CD1c-positive myeloid dendritic cell (primary cell): ENCODE measurements around the gene DERL2.
A peak's percentile ranks its signal among the peaks of the same experiment; 100 is the strongest.

Source experiments
- DNase-seq: peaks from one replicate; pipeline ENCODE4 v3.0.0-alpha.2; 2016; ENCODE audit errors: extremely low spot score

The DERL2 gene

GRCh38 chr17:5485270-5486205, at the start of gene DERL2:
Gene DERL2, minus strand, starts transcription at chr17:5486178. Its CDS starts 17 bp downstream, at chr17:5486161.
- DNase-seq, result no peak

- DNase-seq, result no peak
These were observed 49.5 kb upstream of the DERL2 start for GRCh38 chr17:5535436-5535835.

- DNase-seq, result no peak
These were observed 47.7 kb upstream of the DERL2 start for GRCh38 chr17:5533486-5534315.

- no peak for DNase-seq
These were observed 46.6 kb upstream of the DERL2 start for GRCh38 chr17:5532581-5532980.

GRCh38 chr17:5531085-5531418, 45.1 kb upstream of the DERL2 start:
- DNase-seq, result no peak

GRCh38 chr17:5530265-5531084, 44.5 kb upstream of the DERL2 start:
- DNase-seq, result no peak

- DNase-seq, result no peak
These were observed 41.7 kb upstream of the DERL2 start for GRCh38 chr17:5527601-5528250.

- no peak for DNase-seq
These were observed 41.0 kb upstream of the DERL2 start for GRCh38 chr17:5526821-5527598.

GRCh38 chr17:5523249-5523648, 37.3 kb upstream of the DERL2 start:
- DNase-seq, result no peak

- no peak for DNase-seq
These were observed 36.5 kb upstream of the DERL2 start for GRCh38 chr17:5522476-5522875.

- no peak for DNase-seq
These were observed 30.2 kb upstream of the DERL2 start for GRCh38 chr17:5516060-5516792.

GRCh38 chr17:5514976-5515375, 29.0 kb upstream of the DERL2 start:
- no peak for DNase-seq

GRCh38 chr17:5513628-5514027, 27.6 kb upstream of the DERL2 start:
- peak; percentile 6 for DNase-seq

GRCh38 chr17:5511401-5512225, 25.6 kb upstream of the DERL2 start:
- no peak for DNase-seq

- no peak for DNase-seq
These were observed 24.8 kb upstream of the DERL2 start for GRCh38 chr17:5510771-5511170.

GRCh38 chr17:5509482-5509881, 23.5 kb upstream of the DERL2 start:
- no peak for DNase-seq

GRCh38 chr17:5508810-5509209, 22.8 kb upstream of the DERL2 start:
- DNase-seq, result no peak

- DNase-seq, result no peak
These were observed 20.3 kb upstream of the DERL2 start for GRCh38 chr17:5506307-5506706.

- no peak for DNase-seq
These were observed 16.6 kb upstream of the DERL2 start for GRCh38 chr17:5502552-5502951.
